ENCODE data around the gene GPANK1. TPM values are rescaled to one million over a fixed set of nuclear protein-coding genes. Genes with fewer than 3 reads are reported as not detected.
A peak's percentile ranks its signal among the peaks of the same experiment; 100 is the strongest.

Gene GPANK1
- total and polyA plus RNA-seq, 2 of the 4 experiments (the other 2 are of a cell fraction), result 6.1 to 13.8 TPM

DNA sequence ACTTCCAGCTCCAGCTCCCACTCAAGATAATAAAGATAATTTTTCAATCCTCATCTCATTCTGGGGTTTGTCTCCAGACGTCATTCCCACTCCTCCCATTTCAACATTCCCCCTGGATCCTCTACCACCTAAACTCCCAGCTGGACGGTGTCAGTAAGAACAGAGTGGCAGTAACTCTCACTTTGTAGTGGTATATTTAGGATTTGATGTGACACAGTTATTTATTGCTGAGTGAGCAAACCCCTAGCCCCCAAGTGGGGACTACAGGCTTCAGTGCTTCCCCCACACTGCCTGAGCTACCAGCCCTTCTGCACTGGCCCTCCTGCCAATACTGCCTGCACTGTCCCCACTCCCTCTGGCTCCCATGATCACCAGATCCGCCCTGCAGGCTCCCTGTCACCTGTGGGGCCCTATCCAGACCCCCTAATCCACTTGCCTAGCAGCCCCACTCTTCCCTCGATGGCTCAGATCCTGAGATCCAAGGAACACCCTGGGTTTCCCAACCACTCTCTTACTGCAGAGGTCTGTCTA lies 6.6 kb downstream of the GPANK1 start:
- Histone ChIP-seq H4K91ac (ENCODE audit: insufficient read depth, low read depth, low read length) (no peak overlapping the region), H2BK120ac (ENCODE audit: low read depth, low read length) (no peak overlapping the region), H3K27me3 (ENCODE audit: control insufficient read depth, insufficient read depth, low read length) (no peaks in the 10 kb centered on the region), H2BK20ac (ENCODE audit: low read depth, low read length) (no peak overlapping the region), H4K5ac (ENCODE audit: low read depth, low read length) (no peak overlapping the region), H3K9me3 (ENCODE audit: control insufficient read depth, insufficient read depth, low read length) (no peaks in the 10 kb centered on the region), H3K36me3 (ENCODE audit: control insufficient read depth, insufficient read depth, low read length) (peaks cover 15% of the 10 kb centered on the region), H3K4me1 (ENCODE audit: control insufficient read depth, insufficient read depth, low read length) (peaks cover 14% of the 10 kb centered on the region), H2AFZ (replicated peaks; ENCODE audit: low read length, poor library complexity) (no peak overlapping the region), H3K23ac (ENCODE audit: low read depth, low read length) (no peak overlapping the region), H4K8ac (ENCODE audit: low read depth in 2 of 2, low read length in 2 of 2) (no peak overlapping the region), H3K4me2 (ENCODE audit: low read depth, low read length) (no peak overlapping the region; the same call in 1 of the 2 replicates), H2BK5ac (ENCODE audit: low read depth, low read length, poor library complexity, severe bottlenecking) (no peak overlapping the region), H4K20me1 (ENCODE audit: insufficient read depth, low read length) (peaks cover 17% of the 10 kb centered on the region), H3K27ac (ENCODE audit: insufficient read depth, low read length) (no peak overlapping the region), H2BK15ac (ENCODE audit: low read depth, low read length) (no peak overlapping the region), H3K79me1 (ENCODE audit: low read depth in 1 of 2, low read length in 2 of 2) (peaks cover 21 to 76% of the 10 kb centered on the region in 2 experiments; a peak in 3 of 4 replicates), H3K9me1 (ENCODE audit: insufficient read depth, low read length) (peaks cover 17% of the 10 kb centered on the region; the same call in 1 of the 2 replicates), H2AK9ac (replicated peaks; ENCODE audit: low read depth, low read length, poor library complexity) (no peak overlapping the region), H3K18ac (ENCODE audit: low read depth, low read length) (no peak overlapping the region), H3K4me3 (ENCODE audit: insufficient read depth, low read depth, low read length) (no peak overlapping the region), H3K14ac (replicated peaks; ENCODE audit: low read depth, low read length) (no peak overlapping the region), H3K56ac (ENCODE audit: extremely low read depth, insufficient read depth, low read length) (no peak overlapping the region), H3K4ac (ENCODE audit: low read depth, low read length) (no peak overlapping the region), H2AK5ac (ENCODE audit: low read depth, low read length) (no peak overlapping the region), H3K9ac (ENCODE audit: low read depth, low read length) (no peak overlapping the region)
- in situ Hi-C loops (cut with MboI; ENCODE audit: low sequenced_read_pairs), result no loop called here
- ChIA-PET CTCF (no interaction called here), POLR2A (ENCODE audit: unreplicated experiment) (no interaction called here)
- no peak for ATAC-seq (ENCODE audit: low read depth)
- DNase-seq, result no peak
- TF ChIP-seq MAZ (IDR thresholded peaks at IDR 0.05; ENCODE audit: borderline replicate concordance, low read depth, low read length), result no peak
- TF ChIP-seq CEBPB (IDR thresholded peaks at IDR 0.05; ENCODE audit: low read depth, low read length), result no peak
- peak; percentile 45 for TF ChIP-seq MAFK (IDR thresholded peaks at IDR 0.05; ENCODE audit: low read depth, low read length)
- TF ChIP-seq NFE2L2 (IDR thresholded peaks at IDR 0.05; ENCODE audit: low read depth, low read length), result no peak
- WGBS, 2 experiments (ENCODE audit: extremely low coverage in 2 of 2, insufficient read length in 1 of 2), result no CpG with 5 or more reads among the region's 4 CpGs
- no TSS peak for BruUV-seq (replicated peaks)
- dilution Hi-C loops (cut with HindIII; ENCODE audit: low sequenced_read_pairs, unreplicated experiment), result no loop called here
- intact Hi-C loops (cut with micrococcal nuclease), result no loop called here

Measured in IMR-90 (cell line).